Mesenchymal stem cell (in vitro differentiated cells and primary cell): ENCODE results near the gene P2RX7.
"Not testable (repeated sequence)": the region's sequence is repeated elsewhere in the genome, so short reads cannot be mapped to it uniquely, and the experiment has no call there.

ENCODE experiments used
- DNase-seq: peaks from one replicate; pipeline ENCODE4 v3.0.0-alpha.2; 2013
- H2AFZ ChIP-seq: one replicate; pipeline ENCODE4 v1.6.1; 2013; ENCODE audit warnings: low read depth, mild to moderate bottlenecking, control low read depth, inconsistent platforms, low read length, moderate library complexity
- H2AK5ac ChIP-seq: 2 replicates; pipeline ENCODE4 v1.6.1; 2013; ENCODE audit warnings: low read length, moderate library complexity, mild to moderate bottlenecking, inconsistent platforms; ENCODE audit not compliant: severe bottlenecking
- H2BK120ac ChIP-seq: one replicate; pipeline ENCODE4 v1.6.1; 2013; ENCODE audit warnings: low read depth, mild to moderate bottlenecking, inconsistent platforms, low read length, moderate library complexity
- H2BK12ac ChIP-seq, 2 experiments: one replicate each; pipeline ENCODE4 v1.6.1; 2013; ENCODE audit warnings: inconsistent platforms in 2 of 2, low read length in 2 of 2, mild to moderate bottlenecking in 2 of 2, moderate library complexity in 2 of 2, control low read depth in 1 of 2
- H2BK15ac ChIP-seq: one replicate; pipeline ENCODE4 v1.6.1; 2013; ENCODE audit warnings: mild to moderate bottlenecking, low read depth, inconsistent platforms; ENCODE audit not compliant: poor library complexity, severe bottlenecking
- H2BK5ac ChIP-seq: 2 replicates; pipeline ENCODE4 v1.6.1; 2013; ENCODE audit warnings: low read depth, mild to moderate bottlenecking, low read length, control low read depth, inconsistent platforms; ENCODE audit not compliant: poor library complexity, severe bottlenecking
- H3K14ac ChIP-seq, 2 experiments: one replicate each; pipeline ENCODE4 v1.6.1; 2013; ENCODE audit warnings: inconsistent platforms in 2 of 2, low read length in 2 of 2, control low read depth in 1 of 2, mild to moderate bottlenecking in 1 of 2, moderate library complexity in 1 of 2
- H3K18ac ChIP-seq, 2 experiments: one replicate each; pipeline ENCODE4 v1.6.1; 2013; ENCODE audit warnings: inconsistent platforms in 2 of 2, low read length in 2 of 2, control low read depth in 1 of 2, low read depth in 1 of 2, mild to moderate bottlenecking in 1 of 2
- H3K23ac ChIP-seq, 2 experiments: one replicate each; pipeline ENCODE4 v1.6.1; 2013; ENCODE audit warnings: inconsistent platforms in 2 of 2, low read length in 2 of 2, mild to moderate bottlenecking in 2 of 2, moderate library complexity in 2 of 2, control low read depth in 1 of 2
- H3K27ac ChIP-seq: 2 replicates; pipeline ENCODE4 v1.5.1; 2013; ENCODE audit warnings: mild to moderate bottlenecking, moderate library complexity, low read length, control low read depth, inconsistent platforms; ENCODE audit not compliant: poor library complexity, severe bottlenecking
- H3K27me3 ChIP-seq, 2 experiments: 2 replicates each; pipeline versions ENCODE4 v1.6.1 to v1.7.0; 2013; ENCODE audit warnings: low read length in 2 of 2, mild to moderate bottlenecking in 2 of 2, moderate library complexity in 2 of 2, control low read depth in 1 of 2, inconsistent platforms in 1 of 2; ENCODE audit not compliant: control insufficient read depth in 1 of 2, insufficient read depth in 1 of 2
- H3K36me3 ChIP-seq, 2 experiments: 2 replicates each; pipeline versions ENCODE4 v1.6.1 to v1.7.0; 2013; ENCODE audit warnings: low read length in 2 of 2, control low read depth in 1 of 2, inconsistent platforms in 1 of 2, low read depth in 1 of 2, mild to moderate bottlenecking in 1 of 2; ENCODE audit not compliant: insufficient read depth in 2 of 2, control insufficient read depth in 1 of 2
- H3K4ac ChIP-seq, 2 experiments: one replicate each; pipeline ENCODE4 v1.6.1; 2013; ENCODE audit warnings: inconsistent platforms in 2 of 2, low read length in 2 of 2, mild to moderate bottlenecking in 2 of 2, moderate library complexity in 2 of 2, control low read depth in 1 of 2, low read depth in 1 of 2
- H3K4me1 ChIP-seq: 2 replicates; pipeline ENCODE4 v1.6.1; 2013; ENCODE audit warnings: low read depth, low read length, control low read depth; ENCODE audit not compliant: control insufficient read depth, insufficient read depth
- H3K4me2 ChIP-seq: 2 replicates; pipeline ENCODE4 v1.6.1; 2013; ENCODE audit warnings: low read length, mild to moderate bottlenecking, inconsistent platforms; ENCODE audit not compliant: poor library complexity, severe bottlenecking
- H3K4me3 ChIP-seq, 2 experiments: 2 replicates each; pipeline versions ENCODE4 v1.5.1 to v1.7.0; 2013; ENCODE audit warnings: low read length in 2 of 2, mild to moderate bottlenecking in 2 of 2, control low read depth in 1 of 2, low read depth in 1 of 2; ENCODE audit not compliant: insufficient read depth in 1 of 2
- H3K79me1 ChIP-seq: replicated peaks from 2 replicates; pipeline ENCODE4 v1.6.1; 2013; ENCODE audit warnings: mild to moderate bottlenecking, control low read depth, low read length, inconsistent platforms; ENCODE audit not compliant: poor library complexity, severe bottlenecking
- H3K9ac ChIP-seq: 2 replicates; pipeline ENCODE4 v1.7.0; 2013; ENCODE audit warnings: mild to moderate bottlenecking, low read length, moderate library complexity
- H3K9me3 ChIP-seq: 2 replicates; pipeline ENCODE4 v1.7.0; 2013; ENCODE audit warnings: mild to moderate bottlenecking, low read length; ENCODE audit not compliant: control insufficient read depth
- H4K8ac ChIP-seq: one replicate; pipeline ENCODE4 v1.6.1; 2013; ENCODE audit warnings: inconsistent platforms, mild to moderate bottlenecking, low read length, moderate library complexity
- H4K91ac ChIP-seq: one replicate; pipeline ENCODE4 v1.6.1; 2013; ENCODE audit warnings: mild to moderate bottlenecking, low read length, inconsistent platforms
- WGBS: methylation state at CpG from one replicate; pipeline ENCODE4 v1.1.7; 2013; ENCODE audit warnings: mixed read lengths; 5-methylcytosine and 5-hydroxymethylcytosine counted together

The P2RX7 gene

DNA sequence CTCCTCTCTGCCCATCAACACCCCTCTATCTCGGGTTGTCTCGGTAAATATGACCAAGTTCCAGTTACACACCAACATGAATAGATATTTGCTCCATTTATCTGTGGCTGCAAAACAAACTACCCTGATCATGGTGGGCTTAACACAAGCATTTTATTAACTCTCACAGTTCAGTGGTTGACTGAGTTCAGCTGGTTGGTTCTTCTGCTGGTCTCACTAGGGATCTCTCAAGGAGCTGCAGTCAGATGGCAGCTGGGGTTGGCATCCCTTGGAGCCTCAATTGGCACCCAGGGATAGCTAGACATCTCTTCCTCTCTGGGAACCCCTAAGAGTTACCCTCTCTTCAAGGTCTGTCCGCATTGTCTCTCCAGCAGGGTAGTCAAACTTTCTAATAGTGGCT, 25.4 kb downstream of the P2RX7 start:
- peaks cover 4 to 50% of the 10 kb centered on the region in 2 experiments for H3K27me3 ChIP-seq
- H2AFZ ChIP-seq: no peak overlapping the region
- DNase-seq: no peak
- no peaks in the 10 kb centered on the region for H3K4me1 ChIP-seq
- H3K9me3 ChIP-seq: peaks cover 9% of the 10 kb centered on the region
- no peaks in the 10 kb centered on the region for H3K79me1 ChIP-seq
- no peak overlapping the region for H2BK120ac ChIP-seq
- no peak overlapping the region for H2BK12ac ChIP-seq
- H4K8ac ChIP-seq: no peak overlapping the region
- H3K23ac ChIP-seq: no peak overlapping the region
- H2AK5ac ChIP-seq: no peak overlapping the region
- no peak overlapping the region for H3K27ac ChIP-seq
- H4K91ac ChIP-seq: no peak overlapping the region
- H3K4me3 ChIP-seq: no peak overlapping the region
- H3K4ac ChIP-seq: no peak overlapping the region
- no peaks in the 10 kb centered on the region for H3K36me3 ChIP-seq
- 98% methylated on average over 3 of the region's 3 CpGs for WGBS
- no peak overlapping the region for H3K14ac ChIP-seq
- H2BK15ac ChIP-seq: no peak overlapping the region
- H3K9ac ChIP-seq: no peak overlapping the region
- H3K18ac ChIP-seq: no peak overlapping the region
- no peak overlapping the region for H3K4me2 ChIP-seq
- no peak overlapping the region for H2BK5ac ChIP-seq

GRCh38 chr12:121158728-121159351, 26.2 kb downstream of the P2RX7 start:
- not testable (repeated sequence) for H2AFZ ChIP-seq, H3K79me1 ChIP-seq, H3K18ac ChIP-seq, H2BK120ac ChIP-seq, H2BK15ac ChIP-seq, H3K9ac ChIP-seq, H3K36me3 ChIP-seq, H3K23ac ChIP-seq, H3K4me2 ChIP-seq, H4K91ac ChIP-seq, H3K9me3 ChIP-seq, H4K8ac ChIP-seq, H3K4ac ChIP-seq, H2BK12ac ChIP-seq, H3K4me1 ChIP-seq, DNase-seq, H3K4me3 ChIP-seq, H3K27ac ChIP-seq, H2BK5ac ChIP-seq, H2AK5ac ChIP-seq, H3K14ac ChIP-seq
- H3K27me3 ChIP-seq: peaks cover 4 to 52% of the 10 kb centered on the region in 2 experiments
- WGBS: 74% methylated on average over 5 of the region's 5 CpGs

- Histone ChIP-seq H3K14ac (no peak overlapping the region), H4K8ac (no peak overlapping the region), H3K27me3 (peaks cover 1 to 49% of the 10 kb centered on the region in 2 experiments), H3K79me1 (no peaks in the 10 kb centered on the region), H3K9me3 (peaks cover 9% of the 10 kb centered on the region), H2BK5ac (no peak overlapping the region), H3K4me3 (no peak overlapping the region), H3K4me2 (no peak overlapping the region), H2BK12ac (no peak overlapping the region), H3K27ac (no peak overlapping the region), H3K18ac (no peak overlapping the region), H3K4ac (no peak overlapping the region), H3K9ac (no peak overlapping the region), H2BK15ac (no peak overlapping the region), H3K4me1 (no peaks in the 10 kb centered on the region), H2AFZ (no peak overlapping the region), H2BK120ac (no peak overlapping the region), H2AK5ac (no peak overlapping the region), H3K23ac (no peak overlapping the region), H3K36me3 (no peaks in the 10 kb centered on the region), H4K91ac (no peak overlapping the region)
- 86% methylated on average over 7 of the region's 7 CpGs for WGBS
- DNase-seq: no peak
Measured at GRCh38 chr12:121159467-121160307, 27.0 kb downstream of the P2RX7 start.

DNA sequence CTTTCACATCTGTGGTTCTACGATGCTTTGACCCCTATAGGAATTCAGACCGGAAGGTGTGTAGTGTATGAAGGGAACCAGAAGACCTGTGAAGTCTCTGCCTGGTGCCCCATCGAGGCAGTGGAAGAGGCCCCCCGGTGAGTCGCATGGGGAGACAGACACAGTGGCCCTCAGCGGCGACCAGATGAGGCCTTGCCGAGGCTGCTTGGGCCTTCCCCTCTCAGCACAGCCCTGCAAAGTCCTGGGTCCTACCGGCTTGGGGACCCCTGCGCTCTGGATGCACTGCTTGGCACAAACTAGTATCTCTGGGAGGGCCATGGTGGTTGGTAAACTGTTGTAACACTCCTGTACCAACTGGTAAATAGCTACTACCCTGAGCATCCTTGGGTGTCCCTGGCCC, 29.7 kb downstream of the P2RX7 start:
- Histone ChIP-seq H3K36me3 (peaks cover 0 to 4% of the 10 kb centered on the region in 2 experiments), H2AFZ (no peak overlapping the region), H3K4ac (no peak overlapping the region), H3K23ac (no peak overlapping the region), H4K91ac (no peak overlapping the region), H2BK5ac (no peak overlapping the region), H4K8ac (no peak overlapping the region), H3K9ac (no peak overlapping the region), H2BK15ac (no peak overlapping the region), H3K79me1 (no peaks in the 10 kb centered on the region), H3K18ac (no peak overlapping the region), H3K27me3 (peaks cover 0 to 31% of the 10 kb centered on the region in 2 experiments), H3K14ac (no peak overlapping the region), H2BK12ac (no peak overlapping the region), H3K4me2 (no peak overlapping the region), H3K27ac (no peak overlapping the region), H3K4me1 (peaks cover 5% of the 10 kb centered on the region), H3K9me3 (peaks cover 9% of the 10 kb centered on the region), H2BK120ac (no peak overlapping the region), H2AK5ac (no peak overlapping the region), H3K4me3 (no peak overlapping the region)
- WGBS: 91% methylated on average over 8 of the region's 10 CpGs
- no peak for DNase-seq
